GM23338 (cell line): Measurements from ENCODE around the gene IPCEF1. TPM values are rescaled to one million over a fixed set of nuclear protein-coding genes. Genes with fewer than 3 reads are reported as not detected.

Experiments
- ATAC-seq: fragments of 200-7000 bp; cut with Tn5 transposase; 3 replicates; pipeline ENCODE4 v1.9.1; 2020
- DNase-seq: peaks from one replicate; pipeline ENCODE4 v3.0.0-alpha.2; 2015; ENCODE audit warnings: low spot score
- H2AFZ ChIP-seq: fragments of 200-600 bp; sonication (generic); 2 replicates; pipeline ENCODE4 v1.8.0; 2016; ENCODE audit warnings: antibody characterized with exemption, mild to moderate bottlenecking, moderate library complexity
- H3F3A ChIP-seq: fragments of 200-600 bp; sonication (generic); replicated peaks from 2 replicates; pipeline ENCODE4 v1.8.0; 2017; ENCODE audit warnings: antibody characterized with exemption, mixed run types, low read depth
- H3K27ac ChIP-seq: fragments of 200-600 bp; sonication (generic); 2 replicates; pipeline ENCODE4 v1.6.1; 2016; ENCODE audit warnings: low read depth
- H3K27me3 ChIP-seq: fragments of 200-600 bp; sonication (generic); 2 replicates; pipeline ENCODE4 v1.8.0; 2016; ENCODE audit warnings: mild to moderate bottlenecking, mixed run types, moderate library complexity; ENCODE audit not compliant: insufficient read depth
- H3K36me3 ChIP-seq: fragments of 200-600 bp; sonication (generic); 2 replicates; pipeline ENCODE4 v1.8.0; 2016; ENCODE audit warnings: mild to moderate bottlenecking; ENCODE audit not compliant: insufficient read depth
- H3K4me1 ChIP-seq: fragments of 200-600 bp; sonication (generic); 2 replicates; pipeline ENCODE4 v1.8.0; 2016; ENCODE audit warnings: mild to moderate bottlenecking, moderate library complexity; ENCODE audit not compliant: insufficient read depth
- H3K4me2 ChIP-seq: fragments of 200-600 bp; sonication (generic); 2 replicates; pipeline ENCODE4 v1.7.1; 2017; ENCODE audit warnings: mixed run types
- H3K4me3 ChIP-seq: fragments of 200-600 bp; sonication (generic); 2 replicates; pipeline ENCODE4 v1.6.1; 2016; ENCODE audit warnings: mixed run types
- H3K79me2 ChIP-seq: fragments of 200-600 bp; sonication (generic); replicated peaks from 2 replicates; pipeline ENCODE4 v1.8.0; 2017; ENCODE audit warnings: mild to moderate bottlenecking; ENCODE audit not compliant: insufficient read depth
- H3K9me2 ChIP-seq: fragments of 200-600 bp; sonication (generic); 2 replicates; pipeline ENCODE4 v1.8.0; 2017; ENCODE audit not compliant: insufficient read depth
- H4K20me1 ChIP-seq: fragments of 200-600 bp; sonication (generic); replicated peaks from 2 replicates; pipeline ENCODE4 v1.8.0; 2017; ENCODE audit warnings: mild to moderate bottlenecking; ENCODE audit not compliant: insufficient read depth
- H3K27ac Mint-ChIP-seq: 2 replicates; pipeline ENCODE4 v1.8.0; 2020; ENCODE audit warnings: inconsistent platforms, mild to moderate bottlenecking, moderate library complexity, mixed read lengths
- H3K27me3 Mint-ChIP-seq: 3 replicates; pipeline ENCODE4 v1.8.0; 2022; ENCODE audit warnings: low read depth, mild to moderate bottlenecking, moderate library complexity, mixed read lengths, inconsistent platforms; ENCODE audit not compliant: insufficient read depth, poor library complexity
- H3K36me3 Mint-ChIP-seq: 3 replicates; pipeline ENCODE4 v1.8.0; 2021; ENCODE audit warnings: low read depth, mild to moderate bottlenecking, inconsistent platforms, moderate library complexity, mixed read lengths
- H3K4me1 Mint-ChIP-seq: 3 replicates; pipeline ENCODE4 v1.8.0; 2020; ENCODE audit warnings: mild to moderate bottlenecking, inconsistent platforms, mixed read lengths
- H3K4me3 Mint-ChIP-seq: 3 replicates; pipeline ENCODE4 v1.8.0; 2021; ENCODE audit warnings: moderate library complexity, mild to moderate bottlenecking, inconsistent platforms, mixed read lengths
- H3K9me3 Mint-ChIP-seq: 3 replicates; pipeline ENCODE4 v1.8.0; 2020; ENCODE audit warnings: moderate library complexity, mild to moderate bottlenecking, inconsistent platforms, mixed read lengths
- CREB1 ChIP-seq: fragments of 250-450 bp; sonication (Bioruptor Pico); IDR thresholded peaks from 2 replicates; pipeline ENCODE4 v1.5.0; 2020; ENCODE audit warnings: low read depth, mild to moderate bottlenecking, moderate library complexity
- EZH2 ChIP-seq: fragments of 200-600 bp; sonication (generic); IDR thresholded peaks from one replicate; pipeline ENCODE4 v1.8.0; 2017; ENCODE audit warnings: antibody characterized with exemption, mild to moderate bottlenecking, low read depth; ENCODE audit not compliant: unreplicated experiment
- EZH2phosphoT487 ChIP-seq: fragments of 200-600 bp; sonication (generic); IDR thresholded peaks from one replicate; pipeline ENCODE4 v1.8.1; 2018; ENCODE audit warnings: antibody characterized with exemption; ENCODE audit not compliant: unreplicated experiment
- NANOG ChIP-seq: IDR thresholded peaks from 2 replicates; pipeline ENCODE4 v1.6.1; 2016; ENCODE audit warnings: antibody characterized with exemption, borderline replicate concordance
- POLR2AphosphoS5 ChIP-seq: IDR thresholded peaks from 2 replicates; pipeline ENCODE4 v1.6.1; 2016; ENCODE audit warnings: antibody characterized with exemption, low read depth
- ZNF114 ChIP-seq: fragments of 250-450 bp; sonication (Bioruptor Pico); IDR thresholded peaks from 2 replicates; pipeline ENCODE4 v1.5.0; 2020; ENCODE audit warnings: mild to moderate bottlenecking, moderate library complexity
- polyA plus RNA-seq: library from polyadenylated mRNA; unstranded; fragments of >200 nt; fragmentation: Nextera tagmentation; extraction: Ambion mirVana; gene quantifications from 2 replicates; pipeline ENCODE4 v1.2.1, GENCODE V29; 2016
- total RNA-seq: library from RNA; depleted of rRNA; stranded (reverse); fragments of >200 nt; shearing (Covaris generic); gene quantifications from 2 replicates; pipeline ENCODE4 v1.2.3, GENCODE V29; 2014
- TF ChIP-seq, protein P1 (sequence below): IDR thresholded peaks from 2 replicates; pipeline ENCODE4 v1.6.1; 2016; ENCODE audit warnings: antibody characterized with exemption
- TF ChIP-seq, protein P2 (sequence below): fragments of 250-450 bp; sonication (Bioruptor Pico); IDR thresholded peaks from 2 replicates; pipeline ENCODE4 v1.5.0; 2020; ENCODE audit warnings: mild to moderate bottlenecking, moderate library complexity
- TF ChIP-seq, protein P3 (sequence below), 2 experiments: fragments of 200-600 bp in 1 of 2; sonication (generic) in 1 of 2; conservative IDR thresholded peaks; 2 replicates each; pipeline versions ENCODE4 v1.5.1 to v1.6.1; 2016 to 2017; ENCODE audit warnings: antibody characterized with exemption in 2 of 2, low read depth in 2 of 2, mild to moderate bottlenecking in 2 of 2, moderate library complexity in 1 of 2

IPCEF1 gene
- total and polyA plus RNA-seq, 2 experiments from 2014 or later: 0.15 to 1.8 TPM

GRCh38 chr6:154306696-154307095, 49.9 kb downstream of the IPCEF1 start:
- no peaks in the 10 kb centered on the region; the same call in 1 of the 2 replicates for H3K9me2 ChIP-seq
- H2AFZ ChIP-seq: no peak overlapping the region
- H3K79me2 ChIP-seq: no peaks in the 10 kb centered on the region
- Mint-ChIP-seq H3K36me3 (no peaks in the 10 kb centered on the region; the same call in 2 of the 3 replicates), H3K4me3 (no peak overlapping the region), H3K4me1 (peaks cover 4% of the 10 kb centered on the region), H3K9me3 (peaks cover 12% of the 10 kb centered on the region), H3K27me3 (no peaks in the 10 kb centered on the region), H3K27ac (no peak overlapping the region)
- no peak for TF ChIP-seq EZH2phosphoT487
- TF ChIP-seq, protein P1, sequence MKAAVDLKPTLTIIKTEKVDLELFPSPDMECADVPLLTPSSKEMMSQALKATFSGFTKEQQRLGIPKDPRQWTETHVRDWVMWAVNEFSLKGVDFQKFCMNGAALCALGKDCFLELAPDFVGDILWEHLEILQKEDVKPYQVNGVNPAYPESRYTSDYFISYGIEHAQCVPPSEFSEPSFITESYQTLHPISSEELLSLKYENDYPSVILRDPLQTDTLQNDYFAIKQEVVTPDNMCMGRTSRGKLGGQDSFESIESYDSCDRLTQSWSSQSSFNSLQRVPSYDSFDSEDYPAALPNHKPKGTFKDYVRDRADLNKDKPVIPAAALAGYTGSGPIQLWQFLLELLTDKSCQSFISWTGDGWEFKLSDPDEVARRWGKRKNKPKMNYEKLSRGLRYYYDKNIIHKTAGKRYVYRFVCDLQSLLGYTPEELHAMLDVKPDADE: no peak
- TF ChIP-seq, protein P2, sequence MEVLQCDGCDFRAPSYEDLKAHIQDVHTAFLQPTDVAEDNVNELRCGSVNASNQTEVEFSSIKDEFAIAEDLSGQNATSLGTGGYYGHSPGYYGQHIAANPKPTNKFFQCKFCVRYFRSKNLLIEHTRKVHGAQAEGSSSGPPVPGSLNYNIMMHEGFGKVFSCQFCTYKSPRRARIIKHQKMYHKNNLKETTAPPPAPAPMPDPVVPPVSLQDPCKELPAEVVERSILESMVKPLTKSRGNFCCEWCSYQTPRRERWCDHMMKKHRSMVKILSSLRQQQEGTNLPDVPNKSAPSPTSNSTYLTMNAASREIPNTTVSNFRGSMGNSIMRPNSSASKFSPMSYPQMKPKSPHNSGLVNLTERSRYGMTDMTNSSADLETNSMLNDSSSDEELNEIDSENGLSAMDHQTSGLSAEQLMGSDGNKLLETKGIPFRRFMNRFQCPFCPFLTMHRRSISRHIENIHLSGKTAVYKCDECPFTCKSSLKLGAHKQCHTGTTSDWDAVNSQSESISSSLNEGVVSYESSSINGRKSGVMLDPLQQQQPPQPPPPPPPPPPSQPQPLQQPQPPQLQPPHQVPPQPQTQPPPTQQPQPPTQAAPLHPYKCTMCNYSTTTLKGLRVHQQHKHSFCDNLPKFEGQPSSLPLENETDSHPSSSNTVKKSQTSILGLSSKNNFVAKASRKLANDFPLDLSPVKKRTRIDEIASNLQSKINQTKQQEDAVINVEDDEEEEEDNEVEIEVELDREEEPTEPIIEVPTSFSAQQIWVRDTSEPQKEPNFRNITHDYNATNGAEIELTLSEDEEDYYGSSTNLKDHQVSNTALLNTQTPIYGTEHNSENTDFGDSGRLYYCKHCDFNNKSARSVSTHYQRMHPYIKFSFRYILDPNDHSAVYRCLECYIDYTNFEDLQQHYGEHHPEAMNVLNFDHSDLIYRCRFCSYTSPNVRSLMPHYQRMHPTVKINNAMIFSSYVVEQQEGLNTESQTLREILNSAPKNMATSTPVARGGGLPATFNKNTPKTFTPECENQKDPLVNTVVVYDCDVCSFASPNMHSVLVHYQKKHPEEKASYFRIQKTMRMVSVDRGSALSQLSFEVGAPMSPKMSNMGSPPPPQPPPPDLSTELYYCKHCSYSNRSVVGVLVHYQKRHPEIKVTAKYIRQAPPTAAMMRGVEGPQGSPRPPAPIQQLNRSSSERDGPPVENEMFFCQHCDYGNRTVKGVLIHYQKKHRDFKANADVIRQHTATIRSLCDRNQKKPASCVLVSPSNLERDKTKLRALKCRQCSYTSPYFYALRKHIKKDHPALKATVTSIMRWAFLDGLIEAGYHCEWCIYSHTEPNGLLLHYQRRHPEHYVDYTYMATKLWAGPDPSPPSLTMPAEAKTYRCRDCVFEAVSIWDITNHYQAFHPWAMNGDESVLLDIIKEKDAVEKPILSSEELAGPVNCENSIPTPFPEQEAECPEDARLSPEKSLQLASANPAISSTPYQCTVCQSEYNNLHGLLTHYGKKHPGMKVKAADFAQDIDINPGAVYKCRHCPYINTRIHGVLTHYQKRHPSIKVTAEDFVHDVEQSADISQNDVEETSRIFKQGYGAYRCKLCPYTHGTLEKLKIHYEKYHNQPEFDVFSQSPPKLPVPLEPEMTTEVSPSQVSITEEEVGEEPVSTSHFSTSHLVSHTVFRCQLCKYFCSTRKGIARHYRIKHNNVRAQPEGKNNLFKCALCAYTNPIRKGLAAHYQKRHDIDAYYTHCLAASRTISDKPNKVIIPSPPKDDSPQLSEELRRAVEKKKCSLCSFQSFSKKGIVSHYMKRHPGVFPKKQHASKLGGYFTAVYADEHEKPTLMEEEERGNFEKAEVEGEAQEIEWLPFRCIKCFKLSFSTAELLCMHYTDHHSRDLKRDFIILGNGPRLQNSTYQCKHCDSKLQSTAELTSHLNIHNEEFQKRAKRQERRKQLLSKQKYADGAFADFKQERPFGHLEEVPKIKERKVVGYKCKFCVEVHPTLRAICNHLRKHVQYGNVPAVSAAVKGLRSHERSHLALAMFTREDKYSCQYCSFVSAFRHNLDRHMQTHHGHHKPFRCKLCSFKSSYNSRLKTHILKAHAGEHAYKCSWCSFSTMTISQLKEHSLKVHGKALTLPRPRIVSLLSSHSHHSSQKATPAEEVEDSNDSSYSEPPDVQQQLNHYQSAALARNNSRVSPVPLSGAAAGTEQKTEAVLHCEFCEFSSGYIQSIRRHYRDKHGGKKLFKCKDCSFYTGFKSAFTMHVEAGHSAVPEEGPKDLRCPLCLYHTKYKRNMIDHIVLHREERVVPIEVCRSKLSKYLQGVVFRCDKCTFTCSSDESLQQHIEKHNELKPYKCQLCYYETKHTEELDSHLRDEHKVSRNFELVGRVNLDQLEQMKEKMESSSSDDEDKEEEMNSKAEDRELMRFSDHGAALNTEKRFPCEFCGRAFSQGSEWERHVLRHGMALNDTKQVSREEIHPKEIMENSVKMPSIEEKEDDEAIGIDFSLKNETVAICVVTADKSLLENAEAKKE (CRISPR knock-in tag): no peak
- TF ChIP-seq EZH2: no peak
- no peak for TF ChIP-seq NANOG
- TF ChIP-seq, protein P3, sequence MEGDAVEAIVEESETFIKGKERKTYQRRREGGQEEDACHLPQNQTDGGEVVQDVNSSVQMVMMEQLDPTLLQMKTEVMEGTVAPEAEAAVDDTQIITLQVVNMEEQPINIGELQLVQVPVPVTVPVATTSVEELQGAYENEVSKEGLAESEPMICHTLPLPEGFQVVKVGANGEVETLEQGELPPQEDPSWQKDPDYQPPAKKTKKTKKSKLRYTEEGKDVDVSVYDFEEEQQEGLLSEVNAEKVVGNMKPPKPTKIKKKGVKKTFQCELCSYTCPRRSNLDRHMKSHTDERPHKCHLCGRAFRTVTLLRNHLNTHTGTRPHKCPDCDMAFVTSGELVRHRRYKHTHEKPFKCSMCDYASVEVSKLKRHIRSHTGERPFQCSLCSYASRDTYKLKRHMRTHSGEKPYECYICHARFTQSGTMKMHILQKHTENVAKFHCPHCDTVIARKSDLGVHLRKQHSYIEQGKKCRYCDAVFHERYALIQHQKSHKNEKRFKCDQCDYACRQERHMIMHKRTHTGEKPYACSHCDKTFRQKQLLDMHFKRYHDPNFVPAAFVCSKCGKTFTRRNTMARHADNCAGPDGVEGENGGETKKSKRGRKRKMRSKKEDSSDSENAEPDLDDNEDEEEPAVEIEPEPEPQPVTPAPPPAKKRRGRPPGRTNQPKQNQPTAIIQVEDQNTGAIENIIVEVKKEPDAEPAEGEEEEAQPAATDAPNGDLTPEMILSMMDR (conservative IDR thresholded peaks at IDR 0.05; ENCODE audit: low read depth in 2 of 2): no peak
- no peak for TF ChIP-seq ZNF114 (CRISPR knock-in tag)
- no peak for TF ChIP-seq CREB1 (CRISPR knock-in tag)
- TF ChIP-seq POLR2AphosphoS5: no peak
- no peak overlapping the region for H3K4me2 ChIP-seq
- no peaks in the 10 kb centered on the region for H3F3A ChIP-seq
- H4K20me1 ChIP-seq: no peaks in the 10 kb centered on the region
- no peaks in the 10 kb centered on the region for H3K4me1 ChIP-seq
- H3K27me3 ChIP-seq: no peaks in the 10 kb centered on the region
- DNase-seq (no peak), ATAC-seq (no peak)
- no peaks in the 10 kb centered on the region for H3K36me3 ChIP-seq
- H3K27ac ChIP-seq: no peak overlapping the region
- H3K4me3 ChIP-seq: no peak overlapping the region
